Esophagus muscularis mucosa (tissue), 3 donors: Measurements from ENCODE around the gene SUGP2.

Experiments used
- CTCF ChIP-seq, 3 experiments: fragments of 200-600 bp in 2 of 3; fragments of 450-650 bp in 1 of 3; sonication (generic) in 2 of 3; IDR thresholded peaks; one replicate each; pipeline ENCODE4 v1.5.1; 2017 to 2019; ENCODE audit warnings: antibody characterized with exemption in 3 of 3, mild to moderate bottlenecking in 2 of 3, moderate library complexity in 1 of 3
- POLR2A ChIP-seq: fragments of 450-650 bp; IDR thresholded peaks from one replicate; pipeline ENCODE4 v1.6.1; 2017; ENCODE audit warnings: antibody characterized with exemption, moderate library complexity, mild to moderate bottlenecking, low read depth

GRCh38 chr19:19057317-19057716 is 24.0 kb upstream of the SUGP2 start:
- TF ChIP-seq POLR2A (no peak), CTCF (IDR thresholded peaks at IDR 0.05) (no peak)
